GM20000 (cell line): ENCODE results near the gene GMPPB.

Source experiments
- DNase-seq: peaks from one replicate; pipeline ENCODE4 v3.0.0; 2012; ENCODE audit warnings: low spot score
- TF ChIP-seq, protein P1 (sequence below): IDR thresholded peaks from 2 replicates; pipeline ENCODE4 v1.5.1; 2012; ENCODE audit warnings: mild to moderate bottlenecking, control low read depth; ENCODE audit errors: extremely low read depth, missing control alignments

GMPPB gene

DNA sequence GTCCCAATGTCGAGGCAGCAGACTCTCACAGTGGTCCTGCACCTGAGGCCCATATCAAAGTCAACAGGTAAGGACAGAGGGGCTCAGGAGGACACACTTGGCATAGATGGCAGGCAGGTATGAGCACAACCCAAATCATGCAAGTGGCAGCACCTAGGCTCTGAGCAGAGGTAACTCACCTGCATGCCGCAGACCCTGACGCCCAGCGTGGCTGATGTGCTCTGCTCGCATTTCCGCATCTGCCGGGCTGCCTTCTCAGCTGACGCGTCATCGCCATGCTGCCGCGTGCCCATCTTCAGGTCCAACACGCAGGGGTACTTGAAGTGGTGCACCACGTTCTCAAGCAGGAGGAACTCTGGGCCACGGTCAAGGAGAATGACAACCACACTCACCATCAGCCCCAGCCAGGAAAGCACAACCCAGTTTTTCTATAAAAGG is 4.2 kb upstream of the GMPPB start:
- DNase-seq, result no peak
- TF ChIP-seq, protein P1, sequence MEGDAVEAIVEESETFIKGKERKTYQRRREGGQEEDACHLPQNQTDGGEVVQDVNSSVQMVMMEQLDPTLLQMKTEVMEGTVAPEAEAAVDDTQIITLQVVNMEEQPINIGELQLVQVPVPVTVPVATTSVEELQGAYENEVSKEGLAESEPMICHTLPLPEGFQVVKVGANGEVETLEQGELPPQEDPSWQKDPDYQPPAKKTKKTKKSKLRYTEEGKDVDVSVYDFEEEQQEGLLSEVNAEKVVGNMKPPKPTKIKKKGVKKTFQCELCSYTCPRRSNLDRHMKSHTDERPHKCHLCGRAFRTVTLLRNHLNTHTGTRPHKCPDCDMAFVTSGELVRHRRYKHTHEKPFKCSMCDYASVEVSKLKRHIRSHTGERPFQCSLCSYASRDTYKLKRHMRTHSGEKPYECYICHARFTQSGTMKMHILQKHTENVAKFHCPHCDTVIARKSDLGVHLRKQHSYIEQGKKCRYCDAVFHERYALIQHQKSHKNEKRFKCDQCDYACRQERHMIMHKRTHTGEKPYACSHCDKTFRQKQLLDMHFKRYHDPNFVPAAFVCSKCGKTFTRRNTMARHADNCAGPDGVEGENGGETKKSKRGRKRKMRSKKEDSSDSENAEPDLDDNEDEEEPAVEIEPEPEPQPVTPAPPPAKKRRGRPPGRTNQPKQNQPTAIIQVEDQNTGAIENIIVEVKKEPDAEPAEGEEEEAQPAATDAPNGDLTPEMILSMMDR, result no peak

DNA sequence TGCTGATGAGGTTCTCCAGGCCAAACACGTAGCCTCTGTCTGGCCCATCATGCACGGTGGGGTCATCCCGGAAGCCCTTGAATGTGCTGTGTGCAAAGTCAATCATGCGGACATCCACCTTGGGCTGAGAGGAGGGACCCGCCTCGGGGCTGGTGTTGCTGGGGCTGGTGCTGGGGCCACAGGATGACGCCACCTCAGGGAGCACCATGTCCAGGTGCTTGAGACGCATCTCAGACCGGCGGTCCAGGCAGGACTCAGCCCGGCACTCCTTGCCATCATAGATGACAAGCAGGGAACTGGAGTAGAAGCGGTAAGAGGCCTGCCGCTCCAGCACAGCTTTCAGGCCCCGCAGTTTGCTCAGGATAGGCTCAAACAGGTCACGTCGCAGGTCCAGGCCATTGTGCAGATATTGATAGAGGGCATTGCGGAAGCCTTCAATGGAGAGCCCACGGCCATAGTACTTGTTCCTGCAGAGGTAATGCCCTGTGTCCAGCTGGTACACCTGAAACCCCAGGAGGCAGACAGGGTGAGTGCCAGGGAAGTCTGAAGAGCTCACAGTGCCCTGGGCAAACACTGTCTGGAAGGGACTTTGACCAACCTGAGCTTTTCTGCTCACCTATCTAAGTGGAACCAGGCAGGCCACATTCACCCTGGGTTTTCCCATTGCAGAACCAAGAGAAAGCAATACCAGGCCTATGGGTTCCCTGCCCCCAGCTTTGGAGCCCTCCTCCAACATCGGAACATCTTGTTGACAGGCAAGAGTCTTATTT is 3.6 kb upstream of the GMPPB start:
- TF ChIP-seq, protein P1, result no peak
- no peak for DNase-seq

GRCh38 chr3:49725906-49726681 is 2.3 kb upstream of the GMPPB start:
- TF ChIP-seq, protein P1, result no peak
- DNase-seq, result no peak

- DNase-seq, result peak; percentile 58
- TF ChIP-seq, protein P1, result no peak
Observed at GRCh38 chr3:49724586-49724985, 835 bp upstream of the GMPPB start.

GRCh38 chr3:49723296-49723627 is 489 bp downstream of the GMPPB start:
- peak; percentile 70 for DNase-seq
- TF ChIP-seq, protein P1, result no peak

DNA sequence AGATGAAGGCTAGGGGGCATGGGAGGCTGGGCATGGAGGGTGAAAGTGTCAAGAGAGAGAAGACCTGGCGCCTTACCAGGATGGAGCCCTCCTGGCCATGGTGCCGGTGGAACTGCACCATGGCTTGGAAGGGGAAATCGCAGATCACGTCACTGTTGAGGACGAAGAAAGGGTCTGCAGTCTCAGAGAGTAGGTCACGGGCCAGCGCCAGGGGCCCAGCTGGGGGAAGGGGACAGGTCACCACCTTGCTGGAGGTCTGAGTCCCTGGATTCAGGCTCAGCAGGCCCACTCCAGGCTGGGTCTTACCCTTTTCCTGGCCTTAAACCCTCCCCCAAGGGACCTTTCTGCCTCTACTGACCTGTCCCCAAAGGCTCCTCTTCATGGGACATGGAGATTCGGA is 855 bp downstream of the GMPPB start:
- TF ChIP-seq, protein P1, result no peak
- DNase-seq, result peak; percentile 18
